RWPE2 (cell line): Measurements from ENCODE around the gene DMD.

Source experiments
- ATAC-seq: fragments of 200-7000 bp; cut with Tn5 transposase; 3 replicates; pipeline ENCODE4 v1.9.1; 2021; ENCODE audit warnings: low read depth
- DNase-seq: peaks from one replicate; pipeline ENCODE4 v3.0.0-alpha.2; 2020; ENCODE audit warnings: low spot score
- H3K27ac ChIP-seq: fragments of 450-650 bp; 2 replicates; pipeline ENCODE4 v1.5.1; 2017; ENCODE audit warnings: mild to moderate bottlenecking; ENCODE audit not compliant: poor library complexity, severe bottlenecking
- H3K27me3 ChIP-seq: fragments of 250-450 bp; sonication (Bioruptor Pico); 2 replicates; pipeline ENCODE4 v1.5.1; 2021; ENCODE audit warnings: mild to moderate bottlenecking, moderate library complexity; ENCODE audit not compliant: insufficient read depth, poor library complexity, severe bottlenecking
- H3K36me3 ChIP-seq: fragments of 250-450 bp; sonication (Bioruptor Pico); 2 replicates; pipeline ENCODE4 v1.5.1; 2020; ENCODE audit warnings: low read depth, mild to moderate bottlenecking, moderate library complexity
- H3K4me1 ChIP-seq: fragments of 250-450 bp; sonication (Bioruptor Pico); 2 replicates; pipeline ENCODE4 v1.5.1; 2021; ENCODE audit warnings: mild to moderate bottlenecking, moderate library complexity; ENCODE audit not compliant: insufficient read depth, poor library complexity, severe bottlenecking
- H3K4me3 ChIP-seq: fragments of 250-450 bp; sonication (Bioruptor Pico); 2 replicates; pipeline ENCODE4 v1.5.1; 2021; ENCODE audit warnings: mild to moderate bottlenecking, moderate library complexity; ENCODE audit not compliant: severe bottlenecking
- H3K9me3 ChIP-seq: fragments of 250-450 bp; sonication (Bioruptor Pico); 2 replicates; pipeline ENCODE4 v1.5.1; 2021; ENCODE audit warnings: mild to moderate bottlenecking, moderate library complexity; ENCODE audit not compliant: severe bottlenecking
- CTCF ChIP-seq: fragments of 450-650 bp; IDR thresholded peaks from one replicate; pipeline ENCODE4 v1.5.1; 2017; ENCODE audit warnings: mild to moderate bottlenecking, moderate library complexity; ENCODE audit not compliant: poor library complexity, severe bottlenecking

DMD gene

GRCh38 chrX:31287861-31288260 is 1923.5 kb downstream of the DMD start:
- H3K27ac ChIP-seq, result no peak overlapping the region

GRCh38 chrX:31280580-31280979 is 1930.8 kb downstream of the DMD start:
- TF ChIP-seq CTCF, result no peak
- no peak overlapping the region for H3K4me3 ChIP-seq
- DNase-seq, result no peak
- H3K4me1 ChIP-seq, result no peaks in the 10 kb centered on the region
- no peaks in the 10 kb centered on the region for H3K9me3 ChIP-seq
- H3K27ac ChIP-seq, result no peak overlapping the region
- no peaks in the 10 kb centered on the region for H3K36me3 ChIP-seq
- H3K27me3 ChIP-seq, result no peaks in the 10 kb centered on the region
- no peak for ATAC-seq

More at GRCh38 chrX:31287861-31288260, 1923.5 kb downstream of the DMD start:
- H3K4me1 ChIP-seq, result no peaks in the 10 kb centered on the region
- H3K36me3 ChIP-seq, result no peaks in the 10 kb centered on the region
- DNase-seq, result no peak
- TF ChIP-seq CTCF, result no peak
- ATAC-seq, result no peak
- no peaks in the 10 kb centered on the region for H3K27me3 ChIP-seq
- no peaks in the 10 kb centered on the region for H3K9me3 ChIP-seq
- H3K4me3 ChIP-seq, result no peak overlapping the region

- ATAC-seq, result peak; percentile 19; the same call in 1 of the 3 replicates
- H3K36me3 ChIP-seq, result no peaks in the 10 kb centered on the region
- H3K9me3 ChIP-seq, result no peaks in the 10 kb centered on the region
- H3K4me3 ChIP-seq, result no peak overlapping the region
- H3K4me1 ChIP-seq, result no peaks in the 10 kb centered on the region
- DNase-seq, result no peak
- no peaks in the 10 kb centered on the region for H3K27me3 ChIP-seq
- no peak overlapping the region for H3K27ac ChIP-seq
- peak; percentile 29 for TF ChIP-seq CTCF
These were observed 1932.0 kb downstream of the DMD start for GRCh38 chrX:31279359-31279758.

- DNase-seq, result no peak
- Histone ChIP-seq H3K36me3 (no peaks in the 10 kb centered on the region), H3K27ac (no peak overlapping the region), H3K4me1 (no peaks in the 10 kb centered on the region), H3K27me3 (no peaks in the 10 kb centered on the region), H3K9me3 (no peaks in the 10 kb centered on the region), H3K4me3 (no peak overlapping the region)
- ATAC-seq, result no peak
- TF ChIP-seq CTCF, result no peak
These were observed 1938.9 kb downstream of the DMD start for GRCh38 chrX:31272472-31272775.

DNA sequence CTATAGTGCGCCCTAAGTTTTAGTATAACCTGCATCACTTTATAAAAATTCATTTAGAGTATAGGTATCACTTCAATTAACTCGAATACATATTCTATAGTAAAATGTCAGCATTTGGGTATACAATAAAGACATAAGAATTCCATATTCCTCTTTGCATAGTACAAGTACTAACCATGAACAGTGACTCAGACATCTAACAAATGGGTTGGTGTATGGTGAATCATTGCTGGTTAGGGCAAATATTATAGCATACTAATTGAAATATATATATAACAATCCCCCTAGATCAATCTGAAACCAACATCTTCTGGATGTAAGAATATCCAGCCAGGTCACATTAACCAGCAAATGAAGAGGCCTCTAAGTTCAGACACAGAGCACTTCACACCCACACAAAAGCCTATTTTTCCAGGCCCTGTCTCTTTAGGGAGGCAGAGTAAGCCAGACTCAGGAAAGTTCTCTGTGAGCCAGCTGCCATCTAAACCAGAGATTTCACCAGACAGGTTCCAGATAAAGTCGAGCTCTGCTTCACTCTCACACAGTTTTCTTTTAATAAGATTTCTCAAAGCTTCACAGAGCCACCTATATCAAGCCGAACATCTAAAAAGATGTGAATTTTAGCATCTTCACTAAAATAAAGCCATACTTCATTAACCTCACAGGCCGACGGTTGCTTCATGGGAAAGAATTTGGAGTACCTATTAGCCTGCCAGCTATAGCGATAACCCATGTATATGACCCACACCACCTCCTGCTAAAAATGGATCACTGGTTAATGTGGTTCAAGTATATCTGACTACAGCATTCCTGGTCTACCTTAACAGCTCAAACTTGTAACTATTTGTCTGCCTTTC is 1939.5 kb downstream of the DMD start:
- Histone ChIP-seq H3K27me3 (no peaks in the 10 kb centered on the region), H3K4me3 (no peak overlapping the region), H3K4me1 (no peaks in the 10 kb centered on the region), H3K9me3 (no peaks in the 10 kb centered on the region), H3K27ac (no peak overlapping the region), H3K36me3 (no peaks in the 10 kb centered on the region)
- no peak for TF ChIP-seq CTCF
- DNase-seq (no peak), ATAC-seq (no peak)
